Stimulated activated naive CD4-positive, alpha-beta T cell treated with Interleukin-2 at 50 U/mL for 16 hours (primary cell): ENCODE measurements around the gene UNG.
"Not testable (repeated sequence)": the region's sequence is repeated elsewhere in the genome, so short reads cannot be mapped to it uniquely, and the experiment has no call there.

ENCODE experiments used
- DNase-seq: peaks from one replicate; lab custom pipeline; 2025; lab: John Stamatoyannopoulos, UW

Gene UNG

GRCh38 chr12:109121346-109121880 is 24.0 kb downstream of the UNG start:
- no peak for DNase-seq

GRCh38 chr12:109124878-109125648 is 27.7 kb downstream of the UNG start:
- no peak for DNase-seq

GRCh38 chr12:109125791-109126190 is 28.4 kb downstream of the UNG start:
- no peak for DNase-seq

GRCh38 chr12:109126784-109127183 is 29.4 kb downstream of the UNG start:
- DNase-seq = no peak

GRCh38 chr12:109127533-109128242 is 30.3 kb downstream of the UNG start:
- DNase-seq = no peak

GRCh38 chr12:109130297-109131153 is 33.1 kb downstream of the UNG start:
- no peak for DNase-seq

GRCh38 chr12:109131154-109132050 is 34.0 kb downstream of the UNG start:
- no peak for DNase-seq

DNA sequence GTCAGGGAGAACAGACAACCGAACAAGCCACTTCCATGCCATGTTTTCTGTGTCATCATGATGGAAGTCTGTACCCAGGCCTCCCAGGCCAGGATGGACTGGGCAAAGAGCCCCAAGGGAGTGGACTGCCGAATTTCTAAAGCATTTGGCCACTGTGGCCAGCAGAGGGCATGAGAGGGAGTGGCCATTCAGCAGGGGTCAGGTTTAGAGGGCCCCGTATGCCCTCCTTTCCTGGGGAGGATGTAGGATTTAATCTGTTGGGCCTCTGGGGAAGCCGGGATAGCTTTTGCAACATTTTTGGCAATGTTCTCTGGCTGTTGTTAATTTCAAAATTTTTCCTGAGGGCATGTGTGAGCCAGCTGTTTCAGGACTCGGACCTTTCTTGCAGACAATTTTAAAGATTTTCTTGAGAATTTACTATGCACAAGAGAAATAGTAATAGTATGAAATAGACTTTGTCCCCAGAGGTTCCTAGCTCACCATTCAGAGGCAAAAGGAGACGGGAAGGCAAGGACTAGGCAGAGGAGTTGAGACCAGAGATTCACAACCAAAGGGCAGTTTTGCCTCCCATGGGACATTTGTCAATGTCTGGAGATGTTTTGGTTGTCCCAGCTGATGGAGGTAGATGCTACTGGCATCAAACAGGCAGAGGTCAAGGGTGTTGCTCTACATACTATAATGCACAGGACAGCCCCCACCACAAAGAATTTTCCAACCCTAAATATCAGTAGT is 37.0 kb downstream of the UNG start:
- DNase-seq = no peak

GRCh38 chr12:109137055-109137454 is 39.7 kb downstream of the UNG start:
- no peak for DNase-seq

DNA sequence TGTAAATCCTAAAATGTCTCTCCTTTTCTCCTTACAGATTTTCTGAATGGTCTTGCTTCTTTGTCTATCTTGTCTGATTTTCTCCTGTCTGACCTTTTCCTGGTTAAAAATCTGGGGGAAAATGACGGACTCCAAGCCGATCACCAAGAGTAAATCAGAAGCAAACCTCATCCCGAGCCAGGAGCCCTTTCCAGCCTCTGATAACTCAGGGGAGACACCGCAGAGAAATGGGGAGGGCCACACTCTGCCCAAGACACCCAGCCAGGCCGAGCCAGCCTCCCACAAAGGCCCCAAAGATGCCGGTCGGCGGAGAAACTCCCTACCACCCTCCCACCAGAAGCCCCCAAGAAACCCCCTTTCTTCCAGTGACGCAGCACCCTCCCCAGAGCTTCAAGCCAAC is 42.0 kb downstream of the UNG start:
- DNase-seq = no peak

DNA sequence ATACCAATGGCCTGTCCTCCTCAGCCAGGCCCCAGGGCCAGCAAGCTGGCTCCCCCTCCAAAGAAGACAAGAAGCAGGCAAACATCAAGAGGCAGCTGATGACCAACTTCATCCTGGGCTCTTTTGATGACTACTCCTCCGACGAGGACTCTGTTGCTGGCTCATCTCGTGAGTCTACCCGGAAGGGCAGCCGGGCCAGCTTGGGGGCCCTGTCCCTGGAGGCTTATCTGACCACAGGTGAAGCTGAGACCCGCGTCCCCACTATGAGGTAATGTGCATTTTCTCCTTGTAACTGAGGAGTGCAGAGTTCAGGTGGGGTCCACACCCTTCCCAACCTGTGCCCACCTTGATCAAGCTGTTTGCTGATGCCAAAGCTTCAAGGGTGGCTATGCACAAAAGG is 42.4 kb downstream of the UNG start:
- no peak for DNase-seq

- no peak for DNase-seq
Observed at GRCh38 chr12:109140560-109140959, 43.2 kb downstream of the UNG start.

DNA sequence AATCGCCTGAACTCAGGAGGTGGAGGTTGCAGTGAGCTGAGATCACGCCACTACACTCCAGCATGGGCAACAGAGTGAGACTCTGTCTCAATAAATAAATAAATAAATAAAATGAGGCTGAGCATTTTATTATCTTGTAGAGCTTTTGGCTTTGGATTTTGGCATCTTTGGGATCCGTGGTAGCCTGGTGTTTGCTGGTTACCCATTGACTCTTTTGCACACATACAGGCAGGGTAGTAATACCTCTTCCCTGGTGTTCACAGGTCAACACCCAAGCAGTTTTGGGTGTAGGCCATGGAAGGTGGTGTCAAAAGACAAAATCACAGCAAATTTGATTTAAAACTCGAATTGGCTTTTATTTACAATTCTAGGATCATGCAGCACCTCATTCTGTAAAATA is 46.8 kb downstream of the UNG start:
- DNase-seq = no peak

DNA sequence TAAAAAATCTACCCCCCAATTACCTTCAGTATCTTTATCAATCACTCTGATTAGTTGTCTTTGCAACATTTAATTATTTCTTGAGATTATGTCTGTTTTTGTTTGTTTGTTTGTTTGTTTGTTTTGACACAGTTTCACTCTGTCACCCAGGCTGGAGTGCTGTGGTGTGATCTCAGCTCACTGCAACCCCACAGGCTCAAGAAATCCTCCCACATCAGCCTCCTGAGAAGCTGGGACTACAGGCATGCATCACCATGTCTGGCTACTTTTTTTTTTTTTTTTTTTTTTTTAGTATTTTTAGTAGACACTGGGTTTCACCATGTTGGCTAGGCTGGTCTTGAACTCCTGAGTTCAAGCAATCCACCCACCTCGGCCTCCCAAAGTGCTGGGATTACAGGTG is 49.7 kb downstream of the UNG start:
- DNase-seq = not testable (repeated sequence)

GRCh38 chr12:109147954-109148353 is 50.6 kb downstream of the UNG start:
- no peak for DNase-seq

- no peak for DNase-seq
Observed at GRCh38 chr12:109150124-109150640, 52.8 kb downstream of the UNG start.

DNA sequence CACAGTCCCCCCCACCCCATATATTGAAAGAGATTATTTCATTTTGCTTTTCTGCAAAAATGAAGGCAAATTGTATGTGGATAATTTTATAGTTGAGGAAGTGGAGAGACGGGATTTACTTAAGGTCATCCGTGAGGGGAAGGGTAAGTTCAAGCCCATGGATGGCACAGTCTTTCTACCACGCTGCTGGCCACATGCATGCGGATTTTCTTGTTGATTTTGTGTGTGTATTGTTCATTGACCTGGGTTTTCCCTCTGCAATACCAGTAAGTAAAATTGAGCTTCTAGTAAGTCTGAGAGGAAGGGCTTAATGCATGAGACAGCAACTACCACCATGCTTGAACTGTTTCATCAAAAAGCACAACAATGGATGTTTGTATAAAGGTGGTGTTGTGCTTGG is 54.1 kb downstream of the UNG start:
- DNase-seq = no peak

- no peak for DNase-seq
Observed at GRCh38 chr12:109153821-109154441, 56.5 kb downstream of the UNG start.

DNA sequence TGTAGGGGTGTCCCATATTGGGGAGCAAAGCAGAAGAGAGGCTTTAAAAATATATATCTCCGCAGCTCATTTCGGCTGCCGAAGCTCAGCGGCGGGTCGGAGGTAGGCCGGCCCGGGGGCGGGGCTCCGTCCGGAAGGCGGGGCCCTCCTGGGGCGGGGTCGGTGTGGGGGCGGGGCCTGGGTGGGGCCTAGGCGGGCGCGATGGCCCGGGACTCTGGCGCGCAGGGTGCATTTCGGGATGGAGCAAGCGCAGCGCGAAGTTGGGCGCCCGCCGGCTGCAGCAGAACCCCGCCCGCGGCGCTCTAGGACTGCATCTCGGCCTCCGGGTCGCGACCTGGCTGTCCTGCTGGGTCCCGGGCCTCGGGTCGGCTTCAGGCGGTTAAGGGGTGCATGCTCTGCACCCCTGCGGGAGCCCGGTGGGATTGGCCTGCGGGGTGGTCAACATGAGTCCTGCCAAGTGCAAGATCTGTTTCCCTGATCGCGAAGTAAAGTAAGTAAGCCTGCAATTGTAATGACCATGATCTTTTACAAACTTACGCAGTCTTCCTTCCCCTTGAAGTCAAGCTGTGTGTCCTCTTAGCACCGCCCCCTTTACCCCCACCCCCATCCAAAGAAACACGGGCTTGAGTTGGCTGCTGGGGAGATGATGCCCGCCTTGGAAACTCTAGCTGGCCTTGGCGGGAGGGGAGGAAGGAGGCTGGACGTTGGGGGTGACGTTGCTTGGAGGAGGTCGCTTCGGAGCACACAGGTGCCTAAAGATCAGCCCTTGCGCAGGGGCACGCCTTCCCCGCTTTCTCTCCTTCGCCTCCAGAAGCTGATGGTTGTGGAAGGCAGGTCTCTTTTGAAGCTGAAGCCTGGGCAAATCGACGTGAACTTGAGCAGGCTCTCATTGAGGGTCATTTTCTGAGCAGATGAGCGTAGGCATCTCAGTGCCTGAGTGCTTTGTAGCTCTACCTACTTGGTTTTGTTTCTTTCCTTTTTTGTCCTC is 57.3 kb downstream of the UNG start:
- DNase-seq = peak; percentile 70
